Neural progenitor cell (in vitro differentiated cells): ENCODE measurements around the gene NEK4. TPM values are rescaled to one million over a fixed set of nuclear protein-coding genes. Genes with fewer than 3 reads are reported as not detected.
A peak's percentile ranks its signal among the peaks of the same experiment; 100 is the strongest.

Experiments
- DNase-seq: peaks from one replicate; pipeline ENCODE4 v3.0.0-alpha.2; 2016; ENCODE audit warnings: low spot score
- H2AFZ ChIP-seq: fragments of 200-600 bp; sonication (generic); replicated peaks from 2 replicates; pipeline ENCODE4 v1.6.1; 2016; ENCODE audit warnings: antibody characterized with exemption
- H3F3A ChIP-seq: fragments of 200-600 bp; sonication (generic); 2 replicates; pipeline ENCODE4 v1.6.1; 2016; ENCODE audit warnings: antibody characterized with exemption, low read depth
- H3K27ac ChIP-seq: fragments of 200-600 bp; sonication (generic); 2 replicates; pipeline ENCODE4 v1.5.1; 2016; ENCODE audit warnings: mild to moderate bottlenecking
- H3K27me3 ChIP-seq: fragments of 200-600 bp; sonication (generic); 2 replicates; pipeline ENCODE4 v1.6.1; 2016; ENCODE audit warnings: mild to moderate bottlenecking, moderate library complexity
- H3K36me3 ChIP-seq: fragments of 200-600 bp; sonication (generic); 2 replicates; pipeline ENCODE4 v1.5.1; 2016
- H3K4me1 ChIP-seq: fragments of 200-600 bp; sonication (generic); 2 replicates; pipeline ENCODE4 v1.6.1; 2016; ENCODE audit warnings: mixed run types
- H3K4me2 ChIP-seq: fragments of 200-600 bp; sonication (generic); 2 replicates; pipeline ENCODE4 v1.6.1; 2016
- H3K4me3 ChIP-seq: fragments of 200-600 bp; sonication (generic); 2 replicates; pipeline ENCODE4 v1.5.1; 2016
- H3K79me2 ChIP-seq: fragments of 200-600 bp; sonication (generic); 2 replicates; pipeline ENCODE4 v1.6.1; 2016; ENCODE audit warnings: low read depth
- H3K9ac ChIP-seq: fragments of 200-600 bp; sonication (generic); 2 replicates; pipeline ENCODE4 v1.6.1; 2016
- H3K9me3 ChIP-seq: fragments of 200-600 bp; sonication (generic); 2 replicates; pipeline ENCODE4 v1.5.1; 2016; ENCODE audit warnings: low read depth
- H4K20me1 ChIP-seq: fragments of 200-600 bp; sonication (generic); 2 replicates; pipeline ENCODE4 v1.6.1; 2016; ENCODE audit warnings: low read depth
- H3K27ac Mint-ChIP-seq: 3 replicates; pipeline ENCODE4 v1.8.0; 2021; ENCODE audit warnings: mixed read lengths
- H3K27me3 Mint-ChIP-seq: 2 replicates; pipeline ENCODE4 v1.8.0; 2022; ENCODE audit warnings: low read depth, mild to moderate bottlenecking, inconsistent platforms, moderate library complexity, mixed read lengths; ENCODE audit not compliant: insufficient read depth
- H3K36me3 Mint-ChIP-seq: 3 replicates; pipeline ENCODE4 v1.8.0; 2021; ENCODE audit warnings: mixed read lengths
- H3K4me1 Mint-ChIP-seq: 3 replicates; pipeline ENCODE4 v1.8.0; 2021; ENCODE audit warnings: mixed read lengths
- H3K4me3 Mint-ChIP-seq: 3 replicates; pipeline ENCODE4 v1.8.0; 2021; ENCODE audit warnings: mild to moderate bottlenecking, moderate library complexity, mixed read lengths
- H3K9me3 Mint-ChIP-seq: 3 replicates; pipeline ENCODE4 v1.8.0; 2020; ENCODE audit warnings: mixed read lengths
- CTCF ChIP-seq: fragments of 200-600 bp; sonication (generic); IDR thresholded peaks from 2 replicates; pipeline ENCODE4 v1.5.1; 2017; ENCODE audit warnings: antibody characterized with exemption, mild to moderate bottlenecking
- EZH2 ChIP-seq: fragments of 200-600 bp; sonication (generic); IDR thresholded peaks from 2 replicates; pipeline ENCODE4 v1.6.1; 2017; ENCODE audit warnings: antibody characterized with exemption, mild to moderate bottlenecking, moderate library complexity
- EZH2phosphoT487 ChIP-seq: fragments of 200-600 bp; sonication (generic); IDR thresholded peaks from 2 replicates; pipeline ENCODE4 v1.6.1; 2017; ENCODE audit warnings: antibody characterized with exemption
- total RNA-seq: library from RNA; depleted of rRNA; stranded (reverse); fragments of >200 nt; gene quantifications from 2 replicates; pipeline ENCODE4 v1.2.3, GENCODE V29; 2015; ENCODE audit warnings: low replicate concordance

NEK4 gene
- total RNA-seq, 1 donor from 2014 or later, result 41.8 TPM

GRCh38 chr3:52800079-52800478, 29.3 kb upstream of the NEK4 start:
- H3K4me2 ChIP-seq, result no peak overlapping the region

GRCh38 chr3:52798978-52799476, 28.3 kb upstream of the NEK4 start:
- TF ChIP-seq EZH2 (no peak), EZH2phosphoT487 (no peak), CTCF (peak; percentile 66)
- Histone ChIP-seq H3K36me3 (no peaks in the 10 kb centered on the region), H3K4me3 (no peak overlapping the region), H2AFZ (peak overlapping the region; percentile 17), H3K79me2 (no peaks in the 10 kb centered on the region), H3K4me1 (no peaks in the 10 kb centered on the region), H3K27ac (no peak overlapping the region), H3K9ac (no peak overlapping the region), H3K4me2 (no peak overlapping the region), H3F3A (no peaks in the 10 kb centered on the region), H4K20me1 (no peaks in the 10 kb centered on the region), H3K27me3 (no peaks in the 10 kb centered on the region), H3K9me3 (no peaks in the 10 kb centered on the region)
- peak overlapping the region; percentile 49 for H3K27ac Mint-ChIP-seq
- H3K27me3 Mint-ChIP-seq, result no peaks in the 10 kb centered on the region
- DNase-seq, result peak; percentile 49
- H3K36me3 Mint-ChIP-seq, result no peaks in the 10 kb centered on the region
- H3K4me1 Mint-ChIP-seq, result peaks cover 9% of the 10 kb centered on the region
- no peaks in the 10 kb centered on the region for H3K9me3 Mint-ChIP-seq
- no peak overlapping the region for H3K4me3 Mint-ChIP-seq

More at GRCh38 chr3:52800079-52800478, 29.3 kb upstream of the NEK4 start:
- H4K20me1 ChIP-seq, result no peaks in the 10 kb centered on the region
- no peak overlapping the region for H3K27ac ChIP-seq
- Mint-ChIP-seq H3K4me1 (no peaks in the 10 kb centered on the region), H3K27me3 (no peaks in the 10 kb centered on the region), H3K9me3 (no peaks in the 10 kb centered on the region), H3K27ac (no peak overlapping the region), H3K36me3 (no peaks in the 10 kb centered on the region), H3K4me3 (no peak overlapping the region)
- no peaks in the 10 kb centered on the region for H3K4me1 ChIP-seq
- no peaks in the 10 kb centered on the region for H3K36me3 ChIP-seq
- H2AFZ ChIP-seq, result no peak overlapping the region
- no peaks in the 10 kb centered on the region for H3K79me2 ChIP-seq
- DNase-seq, result no peak
- no peak overlapping the region for H3K4me3 ChIP-seq
- H3K9ac ChIP-seq, result no peak overlapping the region
- TF ChIP-seq EZH2, result no peak
- no peak for TF ChIP-seq EZH2phosphoT487
- no peak for TF ChIP-seq CTCF
- no peaks in the 10 kb centered on the region for H3K27me3 ChIP-seq
- H3K9me3 ChIP-seq, result no peaks in the 10 kb centered on the region
- no peaks in the 10 kb centered on the region for H3F3A ChIP-seq

- H3K4me1 ChIP-seq, result no peaks in the 10 kb centered on the region
- H3K27me3 Mint-ChIP-seq, result no peaks in the 10 kb centered on the region
- no peaks in the 10 kb centered on the region for H3K9me3 Mint-ChIP-seq
- H3K79me2 ChIP-seq, result no peaks in the 10 kb centered on the region
- H3K36me3 ChIP-seq, result no peaks in the 10 kb centered on the region
- H3F3A ChIP-seq, result no peaks in the 10 kb centered on the region
- no peak overlapping the region for H3K4me2 ChIP-seq
- no peaks in the 10 kb centered on the region for H3K27me3 ChIP-seq
- no peak overlapping the region for H3K4me3 Mint-ChIP-seq
- peaks cover 11% of the 10 kb centered on the region for H3K4me1 Mint-ChIP-seq
- no peak overlapping the region for H3K27ac ChIP-seq
- H3K4me3 ChIP-seq, result no peak overlapping the region
- DNase-seq, result no peak
- TF ChIP-seq CTCF (no peak), EZH2phosphoT487 (no peak), EZH2 (no peak)
- no peaks in the 10 kb centered on the region for H3K9me3 ChIP-seq
- no peaks in the 10 kb centered on the region for H4K20me1 ChIP-seq
- H3K9ac ChIP-seq, result no peak overlapping the region
- peak overlapping the region; percentile 17 for H2AFZ ChIP-seq
- H3K27ac Mint-ChIP-seq, result no peak overlapping the region
- no peaks in the 10 kb centered on the region for H3K36me3 Mint-ChIP-seq
Measured at GRCh38 chr3:52798376-52798977, 27.7 kb upstream of the NEK4 start.
